H9 (cell line): Measurements from ENCODE around the gene STK31. TPM values are rescaled to one million over a fixed set of nuclear protein-coding genes. Genes with fewer than 3 reads are reported as not detected.

Experiments used
- DNase-seq: peaks from one replicate; pipeline ENCODE4 v3.0.0-alpha.2; 2017
- H2AFZ ChIP-seq: one replicate; pipeline ENCODE4 v1.6.1; 2013; ENCODE audit warnings: mild to moderate bottlenecking, low read length, control low read depth, moderate library complexity
- H2AK5ac ChIP-seq: 2 replicates; pipeline ENCODE4 v1.6.1; 2013; ENCODE audit warnings: low read length, control low read depth, mixed read lengths; ENCODE audit not compliant: insufficient read length
- H2BK120ac ChIP-seq: one replicate; pipeline ENCODE4 v1.6.1; 2013; ENCODE audit warnings: low read depth, mild to moderate bottlenecking, low read length, control low read depth, inconsistent platforms; ENCODE audit not compliant: poor library complexity, severe bottlenecking
- H2BK12ac ChIP-seq: 2 replicates; pipeline ENCODE4 v1.6.1; 2013; ENCODE audit warnings: low read length, control low read depth, mixed read lengths, low read depth; ENCODE audit not compliant: insufficient read length
- H2BK15ac ChIP-seq: 2 replicates; pipeline ENCODE4 v1.6.1; 2013; ENCODE audit warnings: low read depth, low read length, control low read depth
- H2BK20ac ChIP-seq: one replicate; pipeline ENCODE4 v1.6.1; 2013; ENCODE audit warnings: low read depth, mild to moderate bottlenecking, low read length, control low read depth, inconsistent platforms; ENCODE audit not compliant: poor library complexity, severe bottlenecking
- H2BK5ac ChIP-seq: 2 replicates; pipeline ENCODE4 v1.6.1; 2013; ENCODE audit warnings: low read length, control low read depth, mixed read lengths; ENCODE audit not compliant: insufficient read length
- H3K14ac ChIP-seq: 2 replicates; pipeline ENCODE4 v1.6.1; 2013; ENCODE audit warnings: low read length, control low read depth; ENCODE audit not compliant: insufficient read depth
- H3K18ac ChIP-seq: 2 replicates; pipeline ENCODE4 v1.6.1; 2013; ENCODE audit warnings: low read depth, mild to moderate bottlenecking, mixed read lengths, low read length, control low read depth; ENCODE audit not compliant: insufficient read length
- H3K23ac ChIP-seq: 2 replicates; pipeline ENCODE4 v1.6.1; 2013; ENCODE audit warnings: low read length, control low read depth, mixed read lengths, low read depth; ENCODE audit not compliant: insufficient read length
- H3K23me2 ChIP-seq: 2 replicates; pipeline ENCODE4 v1.6.1; 2013; ENCODE audit warnings: low read depth, mild to moderate bottlenecking, mixed read lengths, low read length, control low read depth; ENCODE audit not compliant: insufficient read length, poor library complexity, severe bottlenecking
- H3K27ac ChIP-seq: 2 replicates; pipeline ENCODE4 v1.5.1; 2013; ENCODE audit warnings: low read length, control low read depth, mixed read lengths, low read depth; ENCODE audit not compliant: insufficient read length
- H3K27me3 ChIP-seq: 2 replicates; pipeline ENCODE4 v1.6.1; 2013; ENCODE audit warnings: low read length, control low read depth, inconsistent platforms; ENCODE audit not compliant: insufficient read depth
- H3K4ac ChIP-seq: 2 replicates; pipeline ENCODE4 v1.6.1; 2013; ENCODE audit warnings: low read depth, mild to moderate bottlenecking, control low read depth, inconsistent platforms, low read length, moderate library complexity
- H3K4me1 ChIP-seq: 2 replicates; pipeline ENCODE4 v1.6.1; 2013; ENCODE audit warnings: low read length, control low read depth, inconsistent platforms; ENCODE audit not compliant: insufficient read depth
- H3K4me2 ChIP-seq: 2 replicates; pipeline ENCODE4 v1.6.1; 2013; ENCODE audit warnings: low read length, control low read depth, mixed read lengths; ENCODE audit not compliant: insufficient read length, insufficient read depth
- H3K56ac ChIP-seq: 2 replicates; pipeline ENCODE4 v1.6.1; 2013; ENCODE audit warnings: low read depth, mild to moderate bottlenecking, mixed read lengths, low read length, control low read depth; ENCODE audit not compliant: insufficient read length
- H3K79me1 ChIP-seq: 2 replicates; pipeline ENCODE4 v1.6.1; 2013; ENCODE audit warnings: low read depth, mild to moderate bottlenecking, moderate library complexity, low read length, control low read depth, inconsistent platforms; ENCODE audit not compliant: insufficient read depth, poor library complexity, severe bottlenecking
- H3K79me2 ChIP-seq: 2 replicates; pipeline ENCODE4 v1.6.1; 2013; ENCODE audit warnings: low read length, control low read depth, inconsistent platforms; ENCODE audit not compliant: insufficient read depth
- H3K9ac ChIP-seq: 2 replicates; pipeline ENCODE4 v1.6.1; 2013; ENCODE audit warnings: low read length, control low read depth, mixed read lengths; ENCODE audit not compliant: insufficient read length; ENCODE audit errors: extremely low read depth
- H3K9me3 ChIP-seq: one replicate; pipeline ENCODE4 v1.6.1; 2013; ENCODE audit warnings: low read depth, low read length, inconsistent platforms; ENCODE audit not compliant: control insufficient read depth
- H3T11ph ChIP-seq: one replicate; pipeline ENCODE4 v1.6.1; 2013; ENCODE audit warnings: mild to moderate bottlenecking, low read length, control low read depth, inconsistent platforms
- H4K20me1 ChIP-seq: one replicate; pipeline ENCODE4 v1.6.1; 2013; ENCODE audit not compliant: control insufficient read depth, insufficient read length, insufficient read depth
- H4K5ac ChIP-seq: 2 replicates; pipeline ENCODE4 v1.6.1; 2013; ENCODE audit warnings: low read depth, mild to moderate bottlenecking, mixed read lengths, low read length, control low read depth; ENCODE audit not compliant: insufficient read length
- H4K8ac ChIP-seq: replicated peaks from 2 replicates; pipeline ENCODE4 v1.6.1; 2013; ENCODE audit warnings: low read length, control low read depth, mixed read lengths, low read depth; ENCODE audit not compliant: insufficient read length
- H4K91ac ChIP-seq: 2 replicates; pipeline ENCODE4 v1.6.1; 2013; ENCODE audit warnings: low read depth, mild to moderate bottlenecking, moderate library complexity, mixed read lengths, low read length, control low read depth; ENCODE audit not compliant: insufficient read length
- H3K27ac Mint-ChIP-seq, 3 experiments: 2 replicates in 2 of 3; 3 replicates in 1 of 3; pipeline ENCODE4 v1.8.0; 2020 to 2021; ENCODE audit warnings: mixed read lengths in 3 of 3, mild to moderate bottlenecking in 1 of 3, moderate library complexity in 1 of 3
- H3K27me3 Mint-ChIP-seq: 2 replicates; pipeline ENCODE4 v1.8.0; 2021; ENCODE audit warnings: low read depth, mild to moderate bottlenecking, moderate library complexity, mixed read lengths
- H3K36me3 Mint-ChIP-seq, 3 experiments: 2 replicates in 2 of 3; 3 replicates in 1 of 3; pipeline ENCODE4 v1.8.0; 2020 to 2021; ENCODE audit warnings: low read depth in 3 of 3, mixed read lengths in 3 of 3; ENCODE audit not compliant: insufficient read depth in 1 of 3
- H3K4me1 Mint-ChIP-seq, 2 experiments: 2 replicates each; pipeline ENCODE4 v1.8.0; 2020; ENCODE audit warnings: mixed read lengths in 2 of 2
- H3K4me3 Mint-ChIP-seq, 2 experiments: 2 replicates in 1 of 2; 3 replicates in 1 of 2; pipeline ENCODE4 v1.8.0; 2020 to 2021; ENCODE audit warnings: mild to moderate bottlenecking in 2 of 2, mixed read lengths in 2 of 2, moderate library complexity in 1 of 2
- H3K9me3 Mint-ChIP-seq, 2 experiments: 2 replicates in 1 of 2; 3 replicates in 1 of 2; pipeline ENCODE4 v1.8.0; 2020; ENCODE audit warnings: mild to moderate bottlenecking in 2 of 2, mixed read lengths in 2 of 2, moderate library complexity in 1 of 2
- WGBS: extraction: QIAGEN DNeasy Blood & Tissue Kit; methylation state at CpG from one replicate; pipeline ENCODE4 v1.1.7; 2013; ENCODE audit warnings: missing lambda C conversion rate, low lambda C conversion rate, mixed read lengths; ENCODE audit not compliant: insufficient read length; ENCODE audit errors: extremely low coverage; 5-methylcytosine and 5-hydroxymethylcytosine counted together
- total RNA-seq: library from RNA; stranded (reverse); gene quantifications from 2 replicates; pipeline ENCODE4 v1.2.1, GENCODE V29; 2021
- TF ChIP-seq, protein P1 (sequence below): fragments of 200-600 bp; sonication (generic); conservative IDR thresholded peaks from 3 replicates; pipeline ENCODE4 v1.8.0; 2021; ENCODE audit warnings: antibody characterized with exemption, mild to moderate bottlenecking

The STK31 gene
- total RNA-seq, 1 experiment from 2014 or later = 0.24 TPM

DNA sequence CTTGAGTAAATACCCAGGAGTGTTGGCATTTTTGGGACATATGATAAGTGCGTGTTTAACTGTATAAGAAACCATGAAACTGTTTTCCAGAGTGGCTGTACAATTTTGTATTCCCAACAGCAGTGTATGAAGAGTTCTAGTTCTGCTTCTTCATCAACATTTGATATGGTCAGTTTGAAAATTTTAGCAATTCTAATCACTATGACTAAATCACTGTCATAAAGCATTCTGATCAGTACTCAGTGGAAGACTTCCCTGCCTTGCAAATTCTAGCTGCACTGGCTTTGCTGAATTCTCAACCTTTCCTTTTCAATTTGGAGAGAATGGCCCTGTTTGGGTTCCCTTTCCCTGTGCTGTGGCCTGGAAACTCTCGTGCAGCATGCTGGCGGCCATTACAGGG is 48.6 kb upstream of the STK31 start:
- H3K79me2 ChIP-seq = no peaks in the 10 kb centered on the region
- Mint-ChIP-seq H3K4me3 (no peak overlapping the region), H3K4me1 (peaks cover 31 to 32% of the 10 kb centered on the region in 2 experiments), H3K9me3 (peaks cover 12 to 18% of the 10 kb centered on the region in 2 experiments), H3K36me3 (peaks cover 7 to 13% (median 11%) of the 10 kb centered on the region in 3 experiments; a peak in 6 of 7 replicates), H3K27me3 (no peaks in the 10 kb centered on the region), H3K27ac (peak overlapping the region in 1 of 3 experiments; percentile 52; a peak in 4 of 7 replicates)
- H3K14ac ChIP-seq = no peak overlapping the region
- H2BK5ac ChIP-seq = no peak overlapping the region
- H3K27me3 ChIP-seq = no peaks in the 10 kb centered on the region
- WGBS = no CpG with 5 or more reads among the region's 3 CpGs
- no peaks in the 10 kb centered on the region for H3K23me2 ChIP-seq
- no peak overlapping the region for H3T11ph ChIP-seq
- H4K20me1 ChIP-seq = no peaks in the 10 kb centered on the region
- no peak overlapping the region for H3K9ac ChIP-seq
- no peak overlapping the region for H2BK12ac ChIP-seq
- H2AK5ac ChIP-seq = no peak overlapping the region
- H3K4me1 ChIP-seq = peaks cover 7% of the 10 kb centered on the region; the same call in 1 of the 2 replicates
- no peak overlapping the region for H4K5ac ChIP-seq
- no peak overlapping the region for H3K23ac ChIP-seq
- no peaks in the 10 kb centered on the region for H3K9me3 ChIP-seq
- H2BK120ac ChIP-seq = no peak overlapping the region
- no peak overlapping the region for H2AFZ ChIP-seq
- no peak overlapping the region for H4K8ac ChIP-seq
- no peak overlapping the region for H3K4me2 ChIP-seq
- H2BK20ac ChIP-seq = no peak overlapping the region
- TF ChIP-seq, protein P1, sequence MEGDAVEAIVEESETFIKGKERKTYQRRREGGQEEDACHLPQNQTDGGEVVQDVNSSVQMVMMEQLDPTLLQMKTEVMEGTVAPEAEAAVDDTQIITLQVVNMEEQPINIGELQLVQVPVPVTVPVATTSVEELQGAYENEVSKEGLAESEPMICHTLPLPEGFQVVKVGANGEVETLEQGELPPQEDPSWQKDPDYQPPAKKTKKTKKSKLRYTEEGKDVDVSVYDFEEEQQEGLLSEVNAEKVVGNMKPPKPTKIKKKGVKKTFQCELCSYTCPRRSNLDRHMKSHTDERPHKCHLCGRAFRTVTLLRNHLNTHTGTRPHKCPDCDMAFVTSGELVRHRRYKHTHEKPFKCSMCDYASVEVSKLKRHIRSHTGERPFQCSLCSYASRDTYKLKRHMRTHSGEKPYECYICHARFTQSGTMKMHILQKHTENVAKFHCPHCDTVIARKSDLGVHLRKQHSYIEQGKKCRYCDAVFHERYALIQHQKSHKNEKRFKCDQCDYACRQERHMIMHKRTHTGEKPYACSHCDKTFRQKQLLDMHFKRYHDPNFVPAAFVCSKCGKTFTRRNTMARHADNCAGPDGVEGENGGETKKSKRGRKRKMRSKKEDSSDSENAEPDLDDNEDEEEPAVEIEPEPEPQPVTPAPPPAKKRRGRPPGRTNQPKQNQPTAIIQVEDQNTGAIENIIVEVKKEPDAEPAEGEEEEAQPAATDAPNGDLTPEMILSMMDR = no peak
- H3K27ac ChIP-seq = no peak overlapping the region
- no peak overlapping the region for H3K56ac ChIP-seq
- DNase-seq = no peak
- no peaks in the 10 kb centered on the region for H3K79me1 ChIP-seq
- H3K4ac ChIP-seq = no peak overlapping the region
- no peak overlapping the region for H2BK15ac ChIP-seq
- no peak overlapping the region for H4K91ac ChIP-seq
- no peak overlapping the region for H3K18ac ChIP-seq
